ENCODE data around the gene SLC2A13. TPM values are rescaled to one million over a fixed set of nuclear protein-coding genes. Genes with fewer than 3 reads are reported as not detected.

SLC2A13 gene
- total RNA-seq, 1 experiment from 2014 or later = 12.1 TPM

GRCh38 chr12:40013847-40014246, 92.0 kb downstream of the SLC2A13 start:
- intact Hi-C loops (cut with micrococcal nuclease; ENCODE audit: unreplicated experiment) = no loop called here
- BruUV-seq (replicated peaks) = no TSS peak
- no peaks in the 10 kb centered on the region for H3K9me3 ChIP-seq (ENCODE audit: control insufficient read depth, insufficient read depth, low read depth, low read length)
- no peak overlapping the region for H3K27ac ChIP-seq (ENCODE audit: low read length)
- POLR2A ChIA-PET = no interaction called here
- no peaks in the 10 kb centered on the region for H3K36me3 ChIP-seq (ENCODE audit: control insufficient read depth, insufficient read depth, low read length)
- no peak overlapping the region for H3K4me3 ChIP-seq (ENCODE audit: low read depth in 2 of 2, low read length in 2 of 2)
- H3K27me3 ChIP-seq (ENCODE audit: control insufficient read depth, insufficient read depth, low read length) = no peaks in the 10 kb centered on the region
- TF ChIP-seq REST (IDR thresholded peaks at IDR 0.05; ENCODE audit: insufficient read depth in 1 of 2, low read depth in 2 of 2, low read length in 1 of 2) (no peak), SIN3A (IDR thresholded peaks at IDR 0.05; ENCODE audit: borderline replicate concordance, insufficient read depth, low read depth, low read length) (no peak), TCF7L2 (IDR thresholded peaks at IDR 0.05; ENCODE audit: low read depth, low read length) (no peak), CTCF (IDR thresholded peaks at IDR 0.05) (no peak), POLR2AphosphoS5 (IDR thresholded peaks at IDR 0.05; ENCODE audit: low read depth, low read length) (no peak)
- H3K4me1 ChIP-seq (ENCODE audit: control insufficient read depth, insufficient read depth, low read length) = 0 out of 2 replicates have a peak, but pooled peaks cover 2% of the 10 kb centered on the region
- in situ Hi-C loops (cut with HindIII; ENCODE audit: low pct_unique_long_range_greater_than_20kb, low sequenced_read_pairs) = no loop called here
- ATAC-seq (no peak), DNase-seq (ENCODE audit: low read depth, low spot score) (no peak)
- CTCF ChIA-PET = no interaction called here

- H3K27ac ChIP-seq (ENCODE audit: low read length) = no peak overlapping the region
- DNase-seq (ENCODE audit: low read depth, low spot score) = no peak
- no peak for ATAC-seq
- ChIA-PET POLR2A (no interaction called here), CTCF (no interaction called here)
- in situ Hi-C loops (cut with HindIII; ENCODE audit: low pct_unique_long_range_greater_than_20kb, low sequenced_read_pairs) = no loop called here
- intact Hi-C loops (cut with micrococcal nuclease; ENCODE audit: unreplicated experiment) = no loop called here
- no peak overlapping the region for H3K4me3 ChIP-seq (ENCODE audit: low read depth in 2 of 2, low read length in 2 of 2)
- H3K36me3 ChIP-seq (ENCODE audit: control insufficient read depth, insufficient read depth, low read length) = no peaks in the 10 kb centered on the region
- no peaks in the 10 kb centered on the region for H3K27me3 ChIP-seq (ENCODE audit: control insufficient read depth, insufficient read depth, low read length)
- BruUV-seq (replicated peaks) = no TSS peak
- no peaks in the 10 kb centered on the region for H3K9me3 ChIP-seq (ENCODE audit: control insufficient read depth, insufficient read depth, low read depth, low read length)
- 0 out of 2 replicates have a peak, but pooled peaks cover 2% of the 10 kb centered on the region for H3K4me1 ChIP-seq (ENCODE audit: control insufficient read depth, insufficient read depth, low read length)
- no peak for TF ChIP-seq CTCF (IDR thresholded peaks at IDR 0.05)
Measured at GRCh38 chr12:40013292-40013691, 92.6 kb downstream of the SLC2A13 start.

GRCh38 chr12:40012711-40013110, 93.2 kb downstream of the SLC2A13 start:
- no TSS peak for BruUV-seq (replicated peaks)
- H3K4me3 ChIP-seq (ENCODE audit: low read depth in 2 of 2, low read length in 2 of 2) = no peak overlapping the region
- no peaks in the 10 kb centered on the region for H3K27me3 ChIP-seq (ENCODE audit: control insufficient read depth, insufficient read depth, low read length)
- H3K9me3 ChIP-seq (ENCODE audit: control insufficient read depth, insufficient read depth, low read depth, low read length) = no peaks in the 10 kb centered on the region
- no peaks in the 10 kb centered on the region for H3K36me3 ChIP-seq (ENCODE audit: control insufficient read depth, insufficient read depth, low read length)
- no peak for TF ChIP-seq SIN3A (IDR thresholded peaks at IDR 0.05; ENCODE audit: borderline replicate concordance, insufficient read depth, low read depth, low read length)
- no peak for TF ChIP-seq POLR2AphosphoS5 (IDR thresholded peaks at IDR 0.05; ENCODE audit: low read depth, low read length)
- no peak for TF ChIP-seq CTCF (IDR thresholded peaks at IDR 0.05)
- TF ChIP-seq REST (IDR thresholded peaks at IDR 0.05; ENCODE audit: insufficient read depth in 1 of 2, low read depth in 2 of 2, low read length in 1 of 2) = no peak
- TF ChIP-seq TCF7L2 (IDR thresholded peaks at IDR 0.05; ENCODE audit: low read depth, low read length) = no peak
- ChIA-PET POLR2A (no interaction called here), CTCF (interaction anchor here (0.6 kb wide), 1 partner anchor 83 kb away, joined by 6 read pairs; no protein-coding TSS in a partner anchor)
- H3K4me1 ChIP-seq (ENCODE audit: control insufficient read depth, insufficient read depth, low read length) = 0 out of 2 replicates have a peak, but pooled peaks cover 2% of the 10 kb centered on the region
- no peak overlapping the region for H3K27ac ChIP-seq (ENCODE audit: low read length)
- no peak for DNase-seq (ENCODE audit: low read depth, low spot score)
- no peak for ATAC-seq
- in situ Hi-C loops (cut with HindIII; ENCODE audit: low pct_unique_long_range_greater_than_20kb, low sequenced_read_pairs) (no loop called here), intact Hi-C loops (cut with micrococcal nuclease; ENCODE audit: unreplicated experiment) (no loop called here)
